ENCODE measurements around the gene CHIA.

- TF ChIP-seq CTCF (IDR thresholded peaks at IDR 0.05) (no peak), POLR2A (IDR thresholded peaks at IDR 0.05) (no peak), POLR2AphosphoS5 (IDR thresholded peaks at IDR 0.05) (no peak), EP300 (IDR thresholded peaks at IDR 0.05) (no peak)
Observed at GRCh38 chr1:111251570-111251969, 39.1 kb upstream of the CHIA start.
